Measurements from ENCODE around the gene IFI16.

Gene IFI16

DNA sequence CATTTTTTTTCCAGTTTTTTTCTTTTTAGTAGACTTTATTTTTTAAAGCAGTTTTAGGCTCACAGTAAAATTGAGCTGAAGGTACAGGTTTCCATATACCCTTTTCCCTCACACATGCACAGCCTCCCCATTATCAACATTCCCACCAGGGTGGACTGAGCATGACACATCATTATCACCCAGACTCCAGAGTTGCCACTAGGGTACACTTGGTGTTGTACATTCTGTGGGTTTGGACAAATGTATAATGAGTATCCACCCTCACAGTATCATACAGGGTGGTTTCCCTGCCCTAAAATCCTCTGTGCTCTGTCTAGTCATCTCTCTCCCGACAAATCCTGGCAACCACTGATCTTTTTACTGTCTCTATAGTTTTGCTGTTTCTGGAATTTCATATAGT is 69.8 kb downstream of the IFI16 start:
- Mint-ChIP-seq H3K27me3 (ENCODE audit: low read depth, poor library complexity) (no peaks in the 10 kb centered on the region), H3K4me1 (peaks cover 22% of the 10 kb centered on the region), H3K9me3 (peaks cover 3% of the 10 kb centered on the region), H3K27ac (no peak overlapping the region), H3K4me3 (no peak overlapping the region), H3K36me3 (ENCODE audit: low read depth) (no peaks in the 10 kb centered on the region)
- TF ChIP-seq, protein P1, sequence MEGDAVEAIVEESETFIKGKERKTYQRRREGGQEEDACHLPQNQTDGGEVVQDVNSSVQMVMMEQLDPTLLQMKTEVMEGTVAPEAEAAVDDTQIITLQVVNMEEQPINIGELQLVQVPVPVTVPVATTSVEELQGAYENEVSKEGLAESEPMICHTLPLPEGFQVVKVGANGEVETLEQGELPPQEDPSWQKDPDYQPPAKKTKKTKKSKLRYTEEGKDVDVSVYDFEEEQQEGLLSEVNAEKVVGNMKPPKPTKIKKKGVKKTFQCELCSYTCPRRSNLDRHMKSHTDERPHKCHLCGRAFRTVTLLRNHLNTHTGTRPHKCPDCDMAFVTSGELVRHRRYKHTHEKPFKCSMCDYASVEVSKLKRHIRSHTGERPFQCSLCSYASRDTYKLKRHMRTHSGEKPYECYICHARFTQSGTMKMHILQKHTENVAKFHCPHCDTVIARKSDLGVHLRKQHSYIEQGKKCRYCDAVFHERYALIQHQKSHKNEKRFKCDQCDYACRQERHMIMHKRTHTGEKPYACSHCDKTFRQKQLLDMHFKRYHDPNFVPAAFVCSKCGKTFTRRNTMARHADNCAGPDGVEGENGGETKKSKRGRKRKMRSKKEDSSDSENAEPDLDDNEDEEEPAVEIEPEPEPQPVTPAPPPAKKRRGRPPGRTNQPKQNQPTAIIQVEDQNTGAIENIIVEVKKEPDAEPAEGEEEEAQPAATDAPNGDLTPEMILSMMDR (IDR thresholded peaks at IDR 0.05) = no peak
- no peak for DNase-seq

DNA sequence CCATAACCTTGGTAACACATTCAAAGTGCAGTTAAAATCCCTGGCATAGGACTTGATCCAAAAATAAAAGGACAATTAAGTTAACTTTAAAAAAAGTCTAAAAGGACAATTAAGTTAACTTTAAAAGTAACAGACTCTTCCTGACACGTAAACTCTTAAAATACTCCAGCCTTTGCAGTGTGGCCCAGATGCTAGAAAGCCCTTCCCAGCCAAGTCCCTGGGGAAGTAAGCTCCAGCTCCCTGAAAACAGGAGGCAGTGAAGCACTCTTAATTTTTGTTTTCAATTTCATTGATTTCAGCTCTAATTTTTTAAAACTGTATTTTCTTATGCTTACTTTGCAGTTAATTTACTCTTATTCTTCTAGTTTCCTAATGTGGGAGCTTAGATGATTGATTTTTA is 71.9 kb downstream of the IFI16 start:
- TF ChIP-seq, protein P1 (IDR thresholded peaks at IDR 0.05) = no peak
- H3K36me3 Mint-ChIP-seq (ENCODE audit: low read depth) = no peaks in the 10 kb centered on the region
- no peaks in the 10 kb centered on the region for H3K27me3 Mint-ChIP-seq (ENCODE audit: low read depth, poor library complexity)
- H3K4me1 Mint-ChIP-seq = peaks cover 22% of the 10 kb centered on the region
- peaks cover 3% of the 10 kb centered on the region for H3K9me3 Mint-ChIP-seq
- H3K27ac Mint-ChIP-seq = no peak overlapping the region
- no peak for DNase-seq
- H3K4me3 Mint-ChIP-seq = no peak overlapping the region

DNA sequence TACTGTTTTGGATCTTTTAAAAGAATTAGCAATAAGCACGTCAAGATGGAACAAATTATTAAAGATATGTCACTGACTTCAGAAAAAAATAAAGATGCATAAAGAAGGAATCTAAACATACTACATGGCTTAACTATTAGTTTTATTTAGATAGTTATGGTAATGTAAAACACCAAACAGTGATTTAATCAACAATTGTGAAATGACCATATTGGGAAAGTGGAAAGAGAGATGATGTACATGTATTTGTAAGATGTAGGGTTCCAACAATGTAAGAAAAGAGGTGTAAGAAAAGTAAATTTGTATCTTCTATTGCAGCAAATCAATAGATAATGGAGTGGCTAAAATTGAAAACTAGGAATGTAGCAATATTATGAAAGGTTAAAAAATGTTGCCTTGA is 73.3 kb downstream of the IFI16 start:
- TF ChIP-seq, protein P1 (IDR thresholded peaks at IDR 0.05) = no peak
- peaks cover 12% of the 10 kb centered on the region for H3K4me1 Mint-ChIP-seq
- DNase-seq = no peak
- no peaks in the 10 kb centered on the region for H3K27me3 Mint-ChIP-seq (ENCODE audit: low read depth, poor library complexity)
- H3K9me3 Mint-ChIP-seq = peaks cover 3% of the 10 kb centered on the region
- no peak overlapping the region for H3K4me3 Mint-ChIP-seq
- no peaks in the 10 kb centered on the region for H3K36me3 Mint-ChIP-seq (ENCODE audit: low read depth)
- no peak overlapping the region for H3K27ac Mint-ChIP-seq

DNA sequence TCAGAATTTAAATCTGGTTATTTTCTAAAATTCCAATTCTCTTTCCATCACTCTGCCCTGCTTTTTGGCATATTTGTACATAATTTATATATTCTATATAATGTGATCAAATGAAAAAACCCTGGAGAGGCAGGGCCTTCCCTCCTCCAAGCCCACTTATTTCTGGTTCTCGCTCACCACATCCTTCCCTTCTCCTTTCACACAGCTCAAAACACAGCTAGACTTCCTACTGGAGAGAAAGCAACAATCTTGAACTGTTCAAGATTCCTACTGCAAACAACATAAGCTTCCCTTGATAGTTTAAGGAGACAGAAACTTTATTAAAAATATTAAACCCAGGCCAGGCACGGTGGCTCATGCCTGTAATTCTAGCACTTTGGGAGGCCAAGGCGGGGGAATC is 74.4 kb downstream of the IFI16 start:
- H3K4me3 Mint-ChIP-seq = no peak overlapping the region
- no peak overlapping the region for H3K27ac Mint-ChIP-seq
- peaks cover 3% of the 10 kb centered on the region for H3K9me3 Mint-ChIP-seq
- TF ChIP-seq, protein P1 (IDR thresholded peaks at IDR 0.05) = no peak
- DNase-seq = no peak
- H3K4me1 Mint-ChIP-seq = peaks cover 13% of the 10 kb centered on the region
- H3K27me3 Mint-ChIP-seq (ENCODE audit: low read depth, poor library complexity) = no peaks in the 10 kb centered on the region
- H3K36me3 Mint-ChIP-seq (ENCODE audit: low read depth) = no peaks in the 10 kb centered on the region

DNA sequence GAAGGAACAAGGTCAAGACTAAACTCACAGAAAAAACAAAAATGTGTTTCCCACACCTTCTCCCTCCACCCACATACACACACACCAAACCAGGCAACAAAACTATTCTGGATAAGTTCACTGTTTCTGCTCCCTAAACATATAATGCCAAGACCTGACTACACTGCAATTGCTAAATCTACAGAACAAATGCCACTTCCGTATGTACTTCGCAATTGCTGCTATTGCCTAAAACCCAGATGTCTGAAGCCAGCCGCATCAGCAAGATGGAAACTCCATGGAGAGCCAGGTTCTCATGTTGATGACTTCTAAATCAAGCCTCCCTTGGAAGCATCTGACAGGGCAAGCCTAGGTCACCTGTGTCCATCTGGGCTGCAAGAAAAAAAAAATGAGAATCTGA is 75.2 kb downstream of the IFI16 start:
- Mint-ChIP-seq H3K27ac (no peak overlapping the region), H3K36me3 (ENCODE audit: low read depth) (no peaks in the 10 kb centered on the region), H3K4me1 (peaks cover 19% of the 10 kb centered on the region), H3K27me3 (ENCODE audit: low read depth, poor library complexity) (peaks cover 3% of the 10 kb centered on the region), H3K4me3 (no peak overlapping the region), H3K9me3 (peaks cover 3% of the 10 kb centered on the region)
- TF ChIP-seq, protein P1 (IDR thresholded peaks at IDR 0.05) = no peak
- no peak for DNase-seq

DNA sequence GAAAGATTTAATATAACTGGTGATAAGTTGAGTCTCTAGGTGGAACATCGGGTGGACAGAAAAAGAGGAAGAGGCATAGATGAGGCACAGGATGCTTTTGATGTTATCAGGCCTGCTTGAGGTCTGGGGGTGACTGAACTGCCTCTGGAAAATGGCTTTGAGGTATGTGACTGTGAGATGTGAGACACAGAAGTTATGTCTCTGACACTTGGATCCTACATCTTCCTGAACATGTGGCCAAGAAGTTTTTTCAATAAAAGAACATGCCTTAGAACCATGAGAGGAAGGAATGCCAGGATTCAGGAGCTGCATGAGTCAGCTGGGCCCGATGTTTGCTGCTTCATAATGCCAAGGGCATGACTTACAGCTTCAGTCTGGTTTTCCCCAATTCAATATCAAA is 78.3 kb downstream of the IFI16 start:
- Mint-ChIP-seq H3K36me3 (ENCODE audit: low read depth) (no peaks in the 10 kb centered on the region), H3K4me3 (no peak overlapping the region), H3K9me3 (no peaks in the 10 kb centered on the region), H3K27ac (no peak overlapping the region), H3K4me1 (peaks cover 26% of the 10 kb centered on the region), H3K27me3 (ENCODE audit: low read depth, poor library complexity) (peaks cover 8% of the 10 kb centered on the region)
- DNase-seq = no peak
- TF ChIP-seq, protein P1 (IDR thresholded peaks at IDR 0.05) = no peak

Data from nephron progenitor cell (in vitro differentiated cells).